Fibroblast of skin of left biceps (primary cell): ENCODE data around the gene PLA2G2C.

Experiments
- DNase-seq, 2 experiments: peaks; one replicate each; pipeline ENCODE4 v3.0.0-alpha.2; 2013; ENCODE audit warnings: low read depth in 2 of 2

PLA2G2C gene

GRCh38 chr1:20207546-20207945 lies 21.2 kb upstream of the PLA2G2C start:
- no peak for DNase-seq

- no peak for DNase-seq
Measured at GRCh38 chr1:20202166-20202565, 15.8 kb upstream of the PLA2G2C start.

DNA sequence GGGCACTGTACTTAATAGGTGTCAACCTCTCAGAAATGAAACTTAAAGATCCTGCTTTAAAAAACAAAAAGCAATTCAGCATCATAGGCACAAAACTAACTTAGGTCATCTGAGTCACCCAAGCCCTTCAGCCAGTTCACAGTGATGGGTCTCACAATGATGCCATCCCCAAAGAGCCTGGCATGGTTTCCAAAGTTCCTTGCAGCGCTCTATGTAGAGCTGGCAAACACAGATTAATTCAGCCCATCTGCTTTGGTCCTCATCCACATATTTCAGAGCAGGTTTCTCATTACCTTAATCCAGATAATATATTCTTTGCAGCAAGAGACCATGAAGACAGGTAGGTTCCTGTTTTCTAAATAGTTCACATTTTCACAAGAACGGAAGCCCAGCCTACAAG lies 14.6 kb upstream of the PLA2G2C start:
- no peak for DNase-seq

GRCh38 chr1:20199840-20200239 lies 13.5 kb upstream of the PLA2G2C start:
- no peak for DNase-seq

DNA sequence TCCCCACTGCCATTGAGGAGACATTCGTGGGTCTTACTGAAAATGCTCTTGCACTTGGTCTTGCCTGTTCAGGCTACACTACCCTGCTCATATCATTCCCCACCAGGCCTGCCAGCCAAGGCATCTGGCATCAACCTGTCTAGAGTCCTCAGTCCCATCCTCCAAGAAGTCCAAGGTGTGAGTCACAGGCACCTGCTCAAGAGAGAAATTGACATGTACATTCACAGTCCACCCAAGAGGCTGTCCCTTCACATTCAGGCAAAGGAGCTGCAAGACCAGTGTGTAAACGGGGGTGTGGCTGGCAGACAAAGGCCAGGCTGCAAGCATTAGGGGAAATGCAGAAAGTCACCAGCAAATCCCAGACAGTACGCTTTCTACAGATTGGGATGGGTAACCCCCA lies 13.1 kb upstream of the PLA2G2C start:
- no peak for DNase-seq

DNA sequence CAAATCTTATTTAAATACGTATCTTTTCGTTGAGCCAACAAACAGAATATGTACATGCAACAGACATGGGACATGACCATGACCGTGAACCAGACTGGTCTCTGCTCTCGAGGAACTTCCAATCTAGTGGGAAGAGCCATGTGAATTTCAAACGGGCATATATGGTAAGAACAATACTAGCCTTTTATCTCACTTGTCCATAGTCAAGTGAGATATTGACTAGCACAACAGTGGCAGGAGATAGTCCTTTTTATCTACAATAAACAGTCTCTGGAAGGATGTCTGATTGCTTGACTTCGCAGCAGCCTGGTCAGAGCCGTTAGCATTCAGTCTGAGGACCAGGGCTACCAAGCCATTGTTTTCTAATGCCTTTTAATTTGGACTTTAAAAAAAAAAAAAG lies 12.6 kb upstream of the PLA2G2C start:
- no peak for DNase-seq

- no peak for DNase-seq
Measured at GRCh38 chr1:20198296-20198695, 12.0 kb upstream of the PLA2G2C start.

DNA sequence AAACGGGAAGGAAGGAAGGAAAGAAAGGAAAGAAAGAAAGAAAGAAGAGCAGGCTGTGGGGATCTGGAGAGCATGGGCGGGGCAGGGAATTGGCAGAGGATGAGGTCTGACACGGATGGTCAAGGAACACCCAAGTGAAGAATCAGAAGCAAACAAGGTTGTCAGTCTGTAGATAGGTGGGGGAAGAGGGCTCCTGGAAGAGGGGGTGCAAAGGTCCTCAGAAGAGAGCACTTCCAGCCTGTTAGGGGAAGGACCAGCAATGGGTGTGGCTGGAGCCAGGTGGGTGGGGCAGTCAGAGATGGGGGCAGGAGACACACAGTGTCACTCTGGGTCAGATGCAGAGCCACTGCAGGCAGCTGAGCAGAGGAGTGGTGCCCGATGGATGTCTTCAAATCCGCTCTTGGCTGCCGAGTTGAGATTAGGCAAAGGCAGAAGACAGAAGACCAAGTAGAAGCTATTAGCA lies 11.0 kb upstream of the PLA2G2C start:
- DNase-seq: no peak

DNA sequence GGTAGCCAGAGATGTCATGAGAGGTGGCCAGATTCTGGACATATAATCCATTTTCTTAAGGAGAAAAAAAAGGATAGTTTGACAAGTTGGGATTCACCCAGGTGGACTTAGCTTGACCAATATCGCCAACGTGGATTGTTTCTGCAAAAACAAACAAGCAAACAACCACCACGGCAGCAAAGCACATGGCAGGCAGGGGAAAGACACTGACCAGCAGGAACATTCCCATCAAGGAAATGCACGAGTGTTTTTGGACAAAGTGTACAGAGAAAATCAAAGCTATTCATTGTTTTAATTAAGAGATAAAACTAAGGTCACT lies 9.1 kb upstream of the PLA2G2C start:
- DNase-seq: no peak

GRCh38 chr1:20194757-20195461 lies 8.6 kb upstream of the PLA2G2C start:
- peak in 1 of 2 experiments; percentile 4 for DNase-seq

GRCh38 chr1:20194224-20194623 lies 7.9 kb upstream of the PLA2G2C start:
- no peak for DNase-seq

DNA sequence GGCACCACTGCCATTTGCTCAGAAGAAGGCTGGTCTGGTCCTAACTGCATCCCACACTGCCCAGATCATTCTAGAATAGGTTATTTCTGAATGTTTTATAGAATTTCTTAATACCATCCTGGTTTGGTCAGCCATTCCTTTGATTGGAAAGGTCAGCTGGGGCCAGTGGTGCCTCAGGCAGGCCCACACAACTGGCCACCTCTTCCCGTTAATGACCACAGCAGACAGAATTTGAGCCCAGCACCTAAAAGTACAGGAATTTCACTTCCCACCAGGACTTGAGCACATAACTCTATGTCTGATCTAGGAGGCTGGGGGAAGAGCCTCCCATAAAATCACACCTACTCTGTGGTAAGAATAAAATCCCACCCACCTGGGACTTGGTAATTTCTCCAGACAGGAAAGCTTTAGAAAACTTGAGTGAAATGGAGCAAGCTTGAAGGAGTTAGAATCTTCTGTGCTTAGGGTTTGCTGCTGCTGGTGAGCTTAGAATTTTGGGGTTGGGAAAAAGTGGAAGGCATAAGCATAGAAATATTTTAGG lies 6.6 kb upstream of the PLA2G2C start:
- no peak for DNase-seq

DNA sequence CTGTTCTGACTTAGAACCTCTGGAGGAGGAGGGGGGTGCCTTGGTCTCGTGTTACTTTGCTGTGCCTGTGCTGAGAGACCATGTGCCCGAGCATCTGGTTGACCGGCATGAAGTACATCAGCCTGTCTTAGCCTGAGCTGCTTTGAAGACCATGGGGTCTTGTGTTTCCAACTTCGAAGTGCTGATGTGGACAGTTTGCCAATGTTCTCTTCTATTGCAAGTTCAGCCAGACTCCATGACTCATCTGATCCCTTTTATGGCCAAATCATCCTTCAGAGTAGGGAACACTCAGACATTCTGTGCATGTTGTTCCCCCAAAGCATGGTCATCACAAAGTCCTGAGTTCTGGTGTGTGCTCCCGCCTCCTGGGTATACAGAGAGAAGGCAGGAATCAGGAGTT lies 6.0 kb upstream of the PLA2G2C start:
- no peak for DNase-seq

DNA sequence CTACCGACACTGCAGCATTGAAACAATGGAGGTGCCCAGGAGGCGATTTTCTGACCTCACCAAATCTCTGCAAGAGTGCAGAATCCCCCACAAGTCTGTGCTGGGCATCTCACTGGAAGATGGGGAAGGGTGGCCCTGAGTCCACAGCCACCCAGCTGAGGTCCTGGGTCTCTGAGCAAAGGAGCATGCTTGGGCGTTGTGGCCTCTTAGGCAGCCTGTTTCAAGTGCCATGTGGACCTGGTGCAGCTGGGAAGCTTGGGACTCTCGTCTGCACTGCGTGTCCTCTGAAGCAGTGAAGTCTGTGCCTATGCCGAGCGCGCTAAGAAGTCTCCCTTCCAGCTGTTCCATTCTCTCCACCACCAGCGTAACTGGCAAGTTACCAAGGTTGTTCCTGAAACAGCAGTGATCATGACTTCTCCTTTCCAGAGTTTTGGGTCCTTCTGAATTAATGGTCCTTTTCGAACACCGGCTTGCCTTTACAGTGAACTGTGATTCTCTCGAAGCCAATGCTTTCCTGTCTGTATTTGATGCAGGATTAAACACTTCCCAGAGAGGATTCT lies 5.0 kb upstream of the PLA2G2C start:
- no peak for DNase-seq

DNA sequence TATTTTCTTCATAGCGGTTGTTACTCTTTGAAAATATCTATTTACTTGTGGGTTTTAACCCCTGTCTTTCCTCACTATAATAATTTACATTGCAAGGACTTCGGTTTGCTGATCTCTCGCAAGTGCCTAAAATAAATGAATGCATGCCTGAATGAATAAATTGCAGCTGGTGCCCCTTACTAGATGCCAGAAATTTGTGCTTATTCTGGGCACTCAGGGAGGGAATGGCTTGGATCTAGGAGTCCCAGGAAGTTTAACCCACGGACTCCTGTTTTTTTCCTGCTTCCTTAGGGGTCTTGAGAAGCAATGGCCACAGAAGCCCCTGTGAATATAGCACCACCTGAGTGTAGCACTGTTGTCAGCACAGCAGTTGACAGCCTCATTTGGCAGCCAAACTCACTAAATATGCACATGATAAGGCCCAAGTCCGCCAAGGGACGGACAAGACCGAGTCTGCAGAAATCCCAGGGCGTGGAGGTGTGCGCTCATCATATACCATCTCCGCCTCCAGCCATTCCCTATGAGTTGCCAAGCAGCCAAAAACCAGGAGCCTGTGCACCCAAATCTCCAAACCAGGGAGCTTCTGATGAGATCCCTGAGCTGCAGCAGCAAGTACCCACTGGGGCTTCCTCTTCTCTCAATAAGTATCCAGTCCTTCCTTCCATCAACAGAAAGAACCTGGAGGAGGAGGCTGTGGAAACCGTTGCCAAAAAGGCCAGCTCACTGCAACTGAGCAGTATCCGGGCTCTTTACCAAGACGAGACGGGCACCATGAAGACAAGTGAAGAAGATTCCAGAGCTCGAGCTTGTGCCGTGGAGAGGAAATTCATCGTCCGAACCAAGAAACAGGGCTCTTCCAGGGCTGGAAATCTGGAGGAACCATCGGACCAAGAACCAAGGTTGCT lies 4.2 kb upstream of the PLA2G2C start:
- DNase-seq: no peak

- DNase-seq: no peak
Measured at GRCh38 chr1:20189664-20190063, 3.3 kb upstream of the PLA2G2C start.

- no peak for DNase-seq
Measured at GRCh38 chr1:20188455-20188817, 2.1 kb upstream of the PLA2G2C start.

DNA sequence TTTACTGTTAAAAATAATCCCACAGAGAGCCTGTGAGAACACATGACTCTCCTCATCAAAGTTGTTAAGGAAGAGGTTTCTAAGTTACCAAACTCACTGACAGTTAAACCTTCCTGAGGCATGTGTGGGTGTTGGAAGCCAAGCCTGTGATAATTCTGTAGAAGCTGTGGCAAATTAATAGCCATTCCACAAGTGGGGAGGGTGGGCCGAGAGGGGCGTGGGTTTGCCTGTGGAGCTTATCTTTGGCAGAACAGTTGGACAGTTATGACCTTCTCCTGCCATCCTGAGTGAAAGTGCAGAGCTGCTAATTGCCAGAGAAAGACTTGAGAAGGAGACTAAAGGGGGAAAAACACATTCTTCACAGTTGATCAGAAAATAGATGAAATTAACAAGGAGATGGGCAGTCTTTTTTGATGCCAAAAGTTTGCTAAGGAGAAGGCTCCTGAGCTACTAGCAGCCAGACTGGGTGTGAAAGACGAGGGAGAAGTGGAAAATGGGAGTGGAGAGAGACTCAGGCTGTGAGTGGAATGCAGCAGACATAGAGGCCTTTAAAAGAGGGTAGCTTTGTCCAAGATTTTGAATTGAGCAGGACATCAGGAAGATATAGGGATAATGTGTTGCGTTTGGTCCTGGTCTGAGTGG lies 1.6 kb upstream of the PLA2G2C start:
- no peak for DNase-seq

DNA sequence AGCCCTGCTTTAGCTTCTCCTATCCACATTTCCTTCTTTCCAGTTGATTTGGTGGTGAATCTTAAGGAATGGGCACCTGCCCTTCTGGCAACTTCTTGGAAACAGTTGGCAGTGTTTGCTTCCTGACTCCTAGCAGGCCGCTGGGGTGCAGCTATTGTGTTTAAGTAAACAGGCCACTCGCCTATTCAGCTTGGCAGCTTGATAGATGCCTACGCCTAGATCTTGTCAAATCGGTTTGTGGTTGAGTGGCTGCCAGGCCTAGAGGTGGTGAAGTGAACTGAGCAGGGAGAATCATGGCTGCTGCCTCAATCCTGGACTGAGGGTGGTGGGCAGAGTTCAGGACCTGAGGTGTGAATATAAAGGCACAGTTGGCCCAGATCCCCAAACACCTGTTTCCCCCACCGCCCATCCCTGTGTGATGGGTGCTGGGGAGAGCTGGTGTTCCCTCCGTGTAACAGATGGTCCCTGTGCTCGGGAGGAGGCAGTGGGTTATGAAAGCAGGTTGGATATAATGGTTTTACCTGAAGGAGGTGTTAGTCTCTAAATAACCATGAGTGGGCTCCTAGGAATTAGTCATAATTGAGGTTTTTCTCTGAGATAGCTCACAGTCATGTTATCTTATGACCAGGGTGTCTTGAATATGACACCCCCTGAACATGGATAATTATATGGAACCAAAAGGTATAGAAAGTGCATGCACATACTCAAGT lies 940 bp upstream of the PLA2G2C start:
- DNase-seq: no peak

DNA sequence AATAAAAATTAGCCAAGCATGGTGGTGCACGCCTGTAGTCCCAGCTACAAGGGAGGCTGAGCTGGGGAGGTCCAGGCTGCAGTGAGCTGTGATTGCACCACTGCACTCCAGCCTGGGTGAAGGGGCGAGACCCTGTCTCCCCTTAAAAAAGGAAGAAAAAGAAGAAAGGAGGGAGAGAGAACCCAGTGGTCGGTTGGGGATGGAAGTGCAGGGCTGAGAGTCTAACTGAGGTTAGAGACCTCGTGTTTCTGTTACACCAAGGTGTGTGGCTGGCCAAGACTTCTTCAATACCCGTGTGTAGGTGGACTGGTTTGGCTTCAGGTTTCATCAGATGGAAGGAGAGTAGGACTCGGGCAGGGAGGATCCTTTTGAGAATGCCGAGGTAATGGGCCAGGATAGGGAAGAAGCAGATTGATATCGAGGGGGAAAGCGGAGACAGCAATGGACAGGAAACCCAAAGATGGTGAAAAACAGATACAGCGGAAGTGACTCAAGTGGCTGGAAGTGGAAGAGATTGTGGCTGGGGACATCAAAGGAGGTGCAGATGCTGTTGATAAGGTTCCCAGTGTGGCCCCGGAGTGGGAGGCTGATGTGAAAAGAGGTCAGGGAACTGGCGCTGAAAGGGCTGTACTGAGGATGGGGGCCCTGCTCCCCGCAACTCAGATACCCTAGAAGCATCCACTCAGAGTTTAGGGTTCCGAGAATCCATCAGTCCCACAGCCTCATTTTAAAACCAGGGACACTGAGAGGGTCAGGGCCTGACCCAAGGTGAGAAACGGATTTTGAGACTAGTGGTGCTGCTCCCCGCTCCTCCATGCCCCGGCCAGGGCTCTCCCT lies 1.1 kb downstream of the PLA2G2C start:
- DNase-seq: no peak

DNA sequence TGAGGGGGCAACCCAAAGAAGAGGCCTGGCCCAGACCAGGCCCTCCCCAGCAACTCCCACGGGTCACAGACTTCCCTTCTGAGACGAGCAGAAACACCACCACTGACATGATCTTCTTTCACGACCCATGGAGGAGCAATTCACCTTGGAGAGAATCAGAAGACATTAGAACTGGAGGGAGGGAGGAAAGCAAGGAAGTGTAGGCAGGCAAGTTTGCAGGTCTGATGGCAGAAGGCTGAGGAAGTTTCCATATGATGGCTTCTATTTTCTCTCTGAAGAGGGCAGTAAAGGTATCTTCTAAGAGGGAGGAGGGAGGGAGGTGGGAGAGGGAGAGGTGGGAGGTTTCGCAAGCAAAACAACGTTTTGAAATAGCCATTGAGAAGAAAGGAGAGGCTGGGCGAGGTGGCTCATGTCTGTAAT lies 1.8 kb downstream of the PLA2G2C start:
- no peak for DNase-seq
